ENCODE results near the gene C8G. TPM values are rescaled to one million over a fixed set of nuclear protein-coding genes. Genes with fewer than 3 reads are reported as not detected.

C8G gene
- total and polyA plus RNA-seq, 2 of the 13 experiments (the other 11 are each of a cell fraction or from before 2014, with no cell fraction given), result 4.9 to 12.8 TPM

DNA sequence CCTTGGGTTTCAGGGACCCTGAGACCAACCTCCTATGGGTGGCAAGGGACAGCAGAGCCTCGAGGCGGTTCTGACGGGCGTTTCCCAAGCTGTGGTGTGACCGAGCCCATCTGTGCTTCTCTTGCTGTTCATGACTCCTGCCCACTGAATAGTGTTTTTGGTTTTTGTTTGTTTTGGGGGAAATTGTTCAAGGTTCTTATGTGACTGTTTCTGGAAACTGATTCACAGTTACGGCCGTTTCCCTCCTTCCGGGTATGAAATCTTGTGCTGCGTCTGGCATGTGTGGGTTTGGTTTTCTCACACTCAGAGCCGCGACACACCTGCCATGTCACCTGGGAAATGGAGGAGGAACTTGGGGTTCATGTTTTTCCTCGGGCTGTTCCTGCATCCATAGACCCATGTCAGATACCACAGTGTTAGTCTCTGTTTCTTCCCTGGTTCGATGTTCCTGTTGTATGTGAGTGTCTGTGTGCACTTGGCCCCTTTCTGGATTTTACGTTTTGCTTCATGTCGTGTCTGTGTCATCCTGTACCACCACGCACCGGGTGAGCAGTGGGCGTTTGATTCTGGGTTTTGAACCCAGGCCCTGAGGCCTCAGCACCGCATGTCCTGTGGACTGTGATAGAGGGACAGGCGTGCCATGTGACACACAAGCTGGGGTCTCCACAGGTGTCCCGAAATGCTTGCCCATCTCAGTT lies 29.3 kb upstream of the C8G start (continued):
- TF ChIP-seq, protein P1, sequence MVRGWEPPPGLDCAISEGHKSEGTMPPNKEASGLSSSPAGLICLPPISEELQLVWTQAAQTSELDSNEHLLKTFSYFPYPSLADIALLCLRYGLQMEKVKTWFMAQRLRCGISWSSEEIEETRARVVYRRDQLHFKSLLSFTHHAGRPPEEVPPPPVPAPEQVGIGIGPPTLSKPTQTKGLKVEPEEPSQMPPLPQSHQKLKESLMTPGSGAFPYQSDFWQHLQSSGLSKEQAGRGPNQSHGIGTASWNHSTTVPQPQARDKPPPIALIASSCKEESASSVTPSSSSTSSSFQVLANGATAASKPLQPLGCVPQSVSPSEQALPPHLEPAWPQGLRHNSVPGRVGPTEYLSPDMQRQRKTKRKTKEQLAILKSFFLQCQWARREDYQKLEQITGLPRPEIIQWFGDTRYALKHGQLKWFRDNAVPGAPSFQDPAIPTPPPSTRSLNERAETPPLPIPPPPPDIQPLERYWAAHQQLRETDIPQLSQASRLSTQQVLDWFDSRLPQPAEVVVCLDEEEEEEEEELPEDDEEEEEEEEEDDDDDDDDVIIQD (CRISPR knock-in tag; IDR thresholded peaks at IDR 0.05; ENCODE audit: low read depth), result no peak
- TF ChIP-seq GLI4 (CRISPR knock-in tag; IDR thresholded peaks at IDR 0.05; ENCODE audit: borderline replicate concordance), result no peak
- no peak for TF ChIP-seq GATAD1 (CRISPR knock-in tag; IDR thresholded peaks at IDR 0.05)
- TF ChIP-seq TCF12 (IDR thresholded peaks at IDR 0.05), result no peak
- TF ChIP-seq TCF12 (CRISPR knock-in tag; IDR thresholded peaks at IDR 0.05), result no peak
- TF ChIP-seq BRD4 (CRISPR knock-in tag; IDR thresholded peaks at IDR 0.05), result no peak

DNA sequence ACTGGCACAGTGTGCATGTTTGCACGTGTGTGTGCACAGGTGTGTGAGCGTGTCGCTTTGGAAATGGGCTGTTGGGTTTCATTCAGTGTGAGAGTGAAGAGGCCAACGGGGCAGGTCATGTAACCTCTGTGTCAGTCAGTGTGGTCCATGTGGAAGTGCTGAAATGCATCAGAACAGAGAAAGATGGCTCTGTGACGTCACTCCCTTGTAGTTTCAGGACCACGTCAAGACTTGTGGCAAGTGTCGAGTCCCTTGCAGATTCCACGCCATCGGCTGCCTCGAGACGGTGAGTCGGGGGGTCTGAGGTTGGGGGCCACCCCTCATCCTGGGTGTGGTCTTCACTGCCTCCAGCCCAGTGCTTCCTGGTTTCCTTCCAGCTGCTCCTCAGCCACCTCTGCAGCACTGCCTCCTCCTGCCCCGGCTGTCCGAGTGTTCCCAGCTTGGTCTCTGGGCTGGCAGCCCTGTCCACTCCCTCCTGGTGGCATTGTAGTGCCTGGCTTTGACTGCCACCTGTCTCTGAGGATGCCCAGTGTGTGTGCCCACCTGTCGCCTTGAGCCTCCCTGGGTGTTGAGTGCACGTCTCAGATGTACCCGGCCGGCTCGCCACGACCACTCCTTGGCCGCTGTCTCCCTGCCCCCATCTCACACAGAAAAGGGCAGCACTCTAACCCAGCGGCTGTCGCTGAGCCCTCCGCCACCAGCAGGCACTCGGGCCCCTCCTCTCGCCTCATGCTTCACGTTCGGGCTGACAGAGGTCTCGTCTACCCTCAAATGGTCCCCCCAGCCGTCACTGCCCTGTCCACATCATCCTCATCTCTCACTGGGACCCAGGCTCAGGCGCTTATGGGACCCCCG lies 28.5 kb upstream of the C8G start:
- DNase-seq (ENCODE audit: low spot score) (no peak), ATAC-seq (no peak), FAIRE-seq (no peak)
- Histone ChIP-seq H3K79me2 (ENCODE audit: insufficient read depth, low read length) (peaks cover 4% of the 10 kb centered on the region), H3K4me1 (ENCODE audit: insufficient read depth, low read length) (no peaks in the 10 kb centered on the region), H3K27ac (ENCODE audit: extremely low read length, insufficient read depth, low read length) (no peak overlapping the region), H2AFZ (ENCODE audit: low read length) (no peak overlapping the region), H3K9me3 (ENCODE audit: low read length) (no peaks in the 10 kb centered on the region), H3K4me2 (ENCODE audit: low read depth, low read length) (no peak overlapping the region), H3K36me3 (replicated peaks in 1 of 2; ENCODE audit: control insufficient read depth in 1 of 2, insufficient read depth in 2 of 2, low read length in 2 of 2) (peaks cover 34 to 63% of the 10 kb centered on the region in 2 experiments), H4K20me1 (ENCODE audit: insufficient read depth, low read length) (no peaks in the 10 kb centered on the region), H3K27me3 (ENCODE audit: control insufficient read depth in 1 of 2, insufficient read depth in 2 of 2, low read length in 2 of 2) (no peaks in the 10 kb centered on the region), H3K9ac (ENCODE audit: insufficient read depth, low read depth, low read length) (no peak overlapping the region), H3K4me3 (replicated peaks in 1 of 3; ENCODE audit: insufficient read depth in 1 of 3, low read depth in 2 of 3, low read length in 3 of 3) (no peak overlapping the region)
- POLR2A ChIA-PET, result no interaction called here
- peak; percentile 41 for TF ChIP-seq RBM22 (optimal IDR thresholded peaks at IDR 0.05; ENCODE audit: low read length)
- TF ChIP-seq, protein P2, sequence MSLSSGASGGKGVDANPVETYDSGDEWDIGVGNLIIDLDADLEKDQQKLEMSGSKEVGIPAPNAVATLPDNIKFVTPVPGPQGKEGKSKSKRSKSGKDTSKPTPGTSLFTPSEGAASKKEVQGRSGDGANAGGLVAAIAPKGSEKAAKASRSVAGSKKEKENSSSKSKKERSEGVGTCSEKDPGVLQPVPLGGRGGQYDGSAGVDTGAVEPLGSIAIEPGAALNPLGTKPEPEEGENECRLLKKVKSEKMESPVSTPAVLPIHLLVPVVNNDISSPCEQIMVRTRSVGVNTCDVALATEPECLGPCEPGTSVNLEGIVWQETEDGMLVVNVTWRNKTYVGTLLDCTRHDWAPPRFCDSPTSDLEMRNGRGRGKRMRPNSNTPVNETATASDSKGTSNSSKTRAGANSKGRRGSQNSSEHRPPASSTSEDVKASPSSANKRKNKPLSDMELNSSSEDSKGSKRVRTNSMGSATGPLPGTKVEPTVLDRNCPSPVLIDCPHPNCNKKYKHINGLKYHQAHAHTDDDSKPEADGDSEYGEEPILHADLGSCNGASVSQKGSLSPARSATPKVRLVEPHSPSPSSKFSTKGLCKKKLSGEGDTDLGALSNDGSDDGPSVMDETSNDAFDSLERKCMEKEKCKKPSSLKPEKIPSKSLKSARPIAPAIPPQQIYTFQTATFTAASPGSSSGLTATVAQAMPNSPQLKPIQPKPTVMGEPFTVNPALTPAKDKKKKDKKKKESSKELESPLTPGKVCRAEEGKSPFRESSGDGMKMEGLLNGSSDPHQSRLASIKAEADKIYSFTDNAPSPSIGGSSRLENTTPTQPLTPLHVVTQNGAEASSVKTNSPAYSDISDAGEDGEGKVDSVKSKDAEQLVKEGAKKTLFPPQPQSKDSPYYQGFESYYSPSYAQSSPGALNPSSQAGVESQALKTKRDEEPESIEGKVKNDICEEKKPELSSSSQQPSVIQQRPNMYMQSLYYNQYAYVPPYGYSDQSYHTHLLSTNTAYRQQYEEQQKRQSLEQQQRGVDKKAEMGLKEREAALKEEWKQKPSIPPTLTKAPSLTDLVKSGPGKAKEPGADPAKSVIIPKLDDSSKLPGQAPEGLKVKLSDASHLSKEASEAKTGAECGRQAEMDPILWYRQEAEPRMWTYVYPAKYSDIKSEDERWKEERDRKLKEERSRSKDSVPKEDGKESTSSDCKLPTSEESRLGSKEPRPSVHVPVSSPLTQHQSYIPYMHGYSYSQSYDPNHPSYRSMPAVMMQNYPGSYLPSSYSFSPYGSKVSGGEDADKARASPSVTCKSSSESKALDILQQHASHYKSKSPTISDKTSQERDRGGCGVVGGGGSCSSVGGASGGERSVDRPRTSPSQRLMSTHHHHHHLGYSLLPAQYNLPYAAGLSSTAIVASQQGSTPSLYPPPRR (CRISPR knock-in tag; IDR thresholded peaks at IDR 0.05; ENCODE audit: borderline replicate concordance), result no peak
- BruUV-seq (replicated peaks), result no TSS peak
- 96% methylated on average over 30 of the region's 32 CpGs for WGBS (ENCODE audit: low lambda C conversion rate)
- intact Hi-C loops (cut with micrococcal nuclease; ENCODE audit: unreplicated experiment) (no loop called here), in situ Hi-C loops (cut with HindIII; ENCODE audit: extremely low pct_ligation_motif_present, low pct_unique_long_range_greater_than_20kb) (no loop called here)
- CTCF ChIA-PET (ENCODE audit: low intra/inter-chr PET ratio, low total read pairs), result no interaction called here
